ENCODE results near the gene ARFGEF2. TPM values are rescaled to one million over a fixed set of nuclear protein-coding genes. Genes with fewer than 3 reads are reported as not detected.

The ARFGEF2 gene
- total and polyA plus RNA-seq, 5 donors from 2014 or later = 6.8 to 22.1 (median 7.7) TPM

- Mint-ChIP-seq H3K27ac (no peak overlapping the region), H3K36me3 (peaks cover 37% of the 10 kb centered on the region), H3K9me3 (no peaks in the 10 kb centered on the region)
These were observed 28.0 kb downstream of the ARFGEF2 start for GRCh38 chr20:48949304-48950170.

GRCh38 chr20:48951041-48951440 lies 29.5 kb downstream of the ARFGEF2 start:
- peaks cover 84% of the 10 kb centered on the region for H3K36me3 ChIP-seq (ENCODE audit: control insufficient read depth, insufficient read depth, low read length)
- H3K36me3 Mint-ChIP-seq = peaks cover 38% of the 10 kb centered on the region
- H3K27me3 Mint-ChIP-seq = no peaks in the 10 kb centered on the region
- no peak overlapping the region for H3K27ac Mint-ChIP-seq
- no peak overlapping the region for H3K4me3 ChIP-seq (ENCODE audit: low read depth, low read length)
- H3K27ac ChIP-seq (ENCODE audit: insufficient read depth, low read length, poor library complexity, severe bottlenecking) = no peak overlapping the region
- H3K9me3 ChIP-seq (ENCODE audit: control insufficient read depth in 2 of 2, low read length in 2 of 2) = no peaks in the 10 kb centered on the region
- ATAC-seq (ENCODE audit: low read depth in 2 of 2) (no peak), DNase-seq (no peak)
- H3K4me3 Mint-ChIP-seq = no peak overlapping the region
- no peaks in the 10 kb centered on the region for H3K9me3 Mint-ChIP-seq
- no peaks in the 10 kb centered on the region for H3K27me3 ChIP-seq (ENCODE audit: control insufficient read depth, insufficient read depth, low read length)
- H3K4me1 Mint-ChIP-seq = peaks cover 0 to 5% (median 0%) of the 10 kb centered on the region in 4 donors
- no peaks in the 10 kb centered on the region for H3K4me1 ChIP-seq (ENCODE audit: control insufficient read depth, insufficient read depth, low read length, poor library complexity, severe bottlenecking)

More at GRCh38 chr20:48949304-48950170, 28.0 kb downstream of the ARFGEF2 start:
- Histone ChIP-seq H3K27ac (ENCODE audit: insufficient read depth, low read length, poor library complexity, severe bottlenecking) (no peak overlapping the region), H3K36me3 (ENCODE audit: control insufficient read depth, insufficient read depth, low read length) (peaks cover 82% of the 10 kb centered on the region), H3K27me3 (ENCODE audit: control insufficient read depth, insufficient read depth, low read length) (no peaks in the 10 kb centered on the region), H3K4me3 (ENCODE audit: low read depth, low read length) (no peak overlapping the region), H3K4me1 (ENCODE audit: control insufficient read depth, insufficient read depth, low read length, poor library complexity, severe bottlenecking) (no peaks in the 10 kb centered on the region), H3K9me3 (ENCODE audit: control insufficient read depth in 2 of 2, low read length in 2 of 2) (no peaks in the 10 kb centered on the region)
- no peak for ATAC-seq (ENCODE audit: low read depth in 2 of 2)
- Mint-ChIP-seq H3K4me1 (peaks cover 0 to 4% (median 1%) of the 10 kb centered on the region in 4 donors), H3K4me3 (no peak overlapping the region), H3K27me3 (no peaks in the 10 kb centered on the region)
- peak in 1 of 3 donors; percentile 20 for DNase-seq

- no peaks in the 10 kb centered on the region for H3K27me3 ChIP-seq (ENCODE audit: control insufficient read depth, insufficient read depth, low read length)
- no peaks in the 10 kb centered on the region for H3K4me1 ChIP-seq (ENCODE audit: control insufficient read depth, insufficient read depth, low read length, poor library complexity, severe bottlenecking)
- Mint-ChIP-seq H3K9me3 (no peaks in the 10 kb centered on the region), H3K27me3 (no peaks in the 10 kb centered on the region), H3K4me1 (peaks cover 0 to 5% (median 0%) of the 10 kb centered on the region in 4 donors), H3K27ac (no peak overlapping the region), H3K36me3 (peaks cover 40% of the 10 kb centered on the region), H3K4me3 (no peak overlapping the region)
- H3K9me3 ChIP-seq (ENCODE audit: control insufficient read depth in 2 of 2, low read length in 2 of 2) = no peaks in the 10 kb centered on the region
- H3K36me3 ChIP-seq (ENCODE audit: control insufficient read depth, insufficient read depth, low read length) = peaks cover 88% of the 10 kb centered on the region
- ATAC-seq (ENCODE audit: low read depth in 2 of 2) = no peak
- no peak for DNase-seq
- no peak overlapping the region for H3K4me3 ChIP-seq (ENCODE audit: low read depth, low read length)
- H3K27ac ChIP-seq (ENCODE audit: insufficient read depth, low read length, poor library complexity, severe bottlenecking) = no peak overlapping the region
These were observed 30.1 kb downstream of the ARFGEF2 start for GRCh38 chr20:48951646-48952045.

GRCh38 chr20:48952656-48953055 lies 31.1 kb downstream of the ARFGEF2 start:
- Mint-ChIP-seq H3K4me1 (peaks cover 0 to 5% (median 0%) of the 10 kb centered on the region in 4 donors), H3K27ac (no peak overlapping the region), H3K27me3 (no peaks in the 10 kb centered on the region), H3K9me3 (no peaks in the 10 kb centered on the region), H3K4me3 (no peak overlapping the region), H3K36me3 (peaks cover 50% of the 10 kb centered on the region)
- no peak for ATAC-seq (ENCODE audit: low read depth in 2 of 2)
- H3K36me3 ChIP-seq (ENCODE audit: control insufficient read depth, insufficient read depth, low read length) = peaks cover 90% of the 10 kb centered on the region
- no peaks in the 10 kb centered on the region for H3K27me3 ChIP-seq (ENCODE audit: control insufficient read depth, insufficient read depth, low read length)
- H3K4me1 ChIP-seq (ENCODE audit: control insufficient read depth, insufficient read depth, low read length, poor library complexity, severe bottlenecking) = no peaks in the 10 kb centered on the region
- no peak overlapping the region for H3K27ac ChIP-seq (ENCODE audit: insufficient read depth, low read length, poor library complexity, severe bottlenecking)
- no peak for DNase-seq
- H3K4me3 ChIP-seq (ENCODE audit: low read depth, low read length) = no peak overlapping the region
- no peaks in the 10 kb centered on the region for H3K9me3 ChIP-seq (ENCODE audit: control insufficient read depth in 2 of 2, low read length in 2 of 2)

GRCh38 chr20:48953653-48954052 lies 32.1 kb downstream of the ARFGEF2 start:
- Histone ChIP-seq H3K4me3 (ENCODE audit: low read depth, low read length) (no peak overlapping the region), H3K27me3 (ENCODE audit: control insufficient read depth, insufficient read depth, low read length) (no peaks in the 10 kb centered on the region), H3K27ac (ENCODE audit: insufficient read depth, low read length, poor library complexity, severe bottlenecking) (no peak overlapping the region), H3K9me3 (ENCODE audit: control insufficient read depth in 2 of 2, low read length in 2 of 2) (no peaks in the 10 kb centered on the region), H3K4me1 (ENCODE audit: control insufficient read depth, insufficient read depth, low read length, poor library complexity, severe bottlenecking) (no peaks in the 10 kb centered on the region), H3K36me3 (ENCODE audit: control insufficient read depth, insufficient read depth, low read length) (peaks cover 84% of the 10 kb centered on the region)
- DNase-seq (no peak), ATAC-seq (ENCODE audit: low read depth in 2 of 2) (no peak)
- Mint-ChIP-seq H3K27ac (no peak overlapping the region), H3K4me3 (no peak overlapping the region), H3K4me1 (peaks cover 0 to 5% (median 0%) of the 10 kb centered on the region in 4 donors), H3K36me3 (peaks cover 52% of the 10 kb centered on the region), H3K27me3 (no peaks in the 10 kb centered on the region), H3K9me3 (peaks cover 0 to 1% (median 0%) of the 10 kb centered on the region in 7 donors)

- H3K9me3 Mint-ChIP-seq = peaks cover 0 to 1% (median 0%) of the 10 kb centered on the region in 7 donors
- Histone ChIP-seq H3K27me3 (ENCODE audit: control insufficient read depth, insufficient read depth, low read length) (no peaks in the 10 kb centered on the region), H3K27ac (ENCODE audit: insufficient read depth, low read length, poor library complexity, severe bottlenecking) (no peak overlapping the region), H3K9me3 (ENCODE audit: control insufficient read depth in 2 of 2, low read length in 2 of 2) (no peaks in the 10 kb centered on the region), H3K4me3 (ENCODE audit: low read depth, low read length) (no peak overlapping the region), H3K36me3 (ENCODE audit: control insufficient read depth, insufficient read depth, low read length) (peaks cover 74% of the 10 kb centered on the region), H3K4me1 (ENCODE audit: control insufficient read depth, insufficient read depth, low read length, poor library complexity, severe bottlenecking) (no peaks in the 10 kb centered on the region)
- no peak for ATAC-seq (ENCODE audit: low read depth in 2 of 2)
- H3K27ac Mint-ChIP-seq = no peak overlapping the region
- DNase-seq = no peak
- no peak overlapping the region for H3K4me3 Mint-ChIP-seq
- no peaks in the 10 kb centered on the region for H3K27me3 Mint-ChIP-seq
- peaks cover 0 to 5% (median 0%) of the 10 kb centered on the region in 4 donors for H3K4me1 Mint-ChIP-seq
- H3K36me3 Mint-ChIP-seq = peaks cover 56% of the 10 kb centered on the region
These were observed 34.5 kb downstream of the ARFGEF2 start for GRCh38 chr20:48956052-48956451.

- H3K9me3 Mint-ChIP-seq = peaks cover 0 to 1% (median 0%) of the 10 kb centered on the region in 7 donors
- no peak overlapping the region for H3K27ac ChIP-seq (ENCODE audit: insufficient read depth, low read length, poor library complexity, severe bottlenecking)
These were observed 35.6 kb downstream of the ARFGEF2 start for GRCh38 chr20:48957053-48957481.

More at GRCh38 chr20:48957053-48957481, 35.6 kb downstream of the ARFGEF2 start:
- Mint-ChIP-seq H3K27me3 (no peaks in the 10 kb centered on the region), H3K36me3 (peaks cover 49% of the 10 kb centered on the region), H3K27ac (peak overlapping the region; percentile 10 to 60 (median 31)), H3K4me3 (no peak overlapping the region), H3K4me1 (peaks cover 0 to 5% (median 0%) of the 10 kb centered on the region in 4 donors)
- Histone ChIP-seq H3K9me3 (ENCODE audit: control insufficient read depth in 2 of 2, low read length in 2 of 2) (no peaks in the 10 kb centered on the region), H3K4me3 (ENCODE audit: low read depth, low read length) (no peak overlapping the region), H3K27me3 (ENCODE audit: control insufficient read depth, insufficient read depth, low read length) (no peaks in the 10 kb centered on the region), H3K4me1 (ENCODE audit: control insufficient read depth, insufficient read depth, low read length, poor library complexity, severe bottlenecking) (no peaks in the 10 kb centered on the region), H3K36me3 (ENCODE audit: control insufficient read depth, insufficient read depth, low read length) (peaks cover 64% of the 10 kb centered on the region)
- ATAC-seq (ENCODE audit: low read depth in 2 of 2) (no peak), DNase-seq (no peak)
